HG03066 (cell line): ENCODE measurements around the gene SORL1-AS1.

ENCODE experiments used
- ATAC-seq: cut with Tn5 transposase; IDR thresholded peaks from one replicate; pipeline ENCODE4 v1.9.1; 2021; ENCODE audit warnings: low read depth; ENCODE audit not compliant: unreplicated experiment

SORL1-AS1 gene

DNA sequence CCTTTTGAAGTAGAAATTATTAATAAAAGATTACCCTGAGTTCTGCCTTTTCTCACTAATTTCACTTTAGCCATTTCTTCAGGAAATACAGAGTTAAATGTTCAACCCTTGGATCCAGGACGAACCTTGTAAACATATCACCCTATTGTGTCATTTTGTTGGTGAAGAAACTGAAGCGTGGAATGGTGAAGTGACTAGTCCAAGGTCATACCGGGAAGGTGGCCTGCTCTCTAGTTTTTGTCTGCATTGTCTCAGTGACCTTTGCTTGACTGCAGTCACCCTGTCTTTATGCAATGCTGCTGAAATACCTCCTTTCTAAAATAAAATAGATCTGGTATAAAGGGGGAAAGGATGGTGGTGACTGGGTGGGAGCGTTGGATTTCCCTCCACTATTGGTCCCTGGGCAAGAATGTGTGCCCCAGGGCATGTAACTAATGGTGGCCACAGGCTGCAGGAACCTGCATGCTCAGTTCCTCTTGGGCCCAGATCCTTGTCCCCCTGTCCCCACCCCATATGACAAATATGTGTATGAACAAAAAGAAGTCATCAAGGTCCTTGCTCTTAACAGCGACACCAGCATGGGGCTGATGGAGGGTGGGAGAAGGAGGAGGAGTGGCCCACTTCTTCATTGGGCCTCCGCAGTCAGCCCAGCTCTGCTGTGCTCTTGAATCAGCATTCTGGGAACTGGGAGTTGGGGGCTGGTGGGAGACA is 977 bp upstream of the SORL1-AS1 start:
- ATAC-seq = no peak

DNA sequence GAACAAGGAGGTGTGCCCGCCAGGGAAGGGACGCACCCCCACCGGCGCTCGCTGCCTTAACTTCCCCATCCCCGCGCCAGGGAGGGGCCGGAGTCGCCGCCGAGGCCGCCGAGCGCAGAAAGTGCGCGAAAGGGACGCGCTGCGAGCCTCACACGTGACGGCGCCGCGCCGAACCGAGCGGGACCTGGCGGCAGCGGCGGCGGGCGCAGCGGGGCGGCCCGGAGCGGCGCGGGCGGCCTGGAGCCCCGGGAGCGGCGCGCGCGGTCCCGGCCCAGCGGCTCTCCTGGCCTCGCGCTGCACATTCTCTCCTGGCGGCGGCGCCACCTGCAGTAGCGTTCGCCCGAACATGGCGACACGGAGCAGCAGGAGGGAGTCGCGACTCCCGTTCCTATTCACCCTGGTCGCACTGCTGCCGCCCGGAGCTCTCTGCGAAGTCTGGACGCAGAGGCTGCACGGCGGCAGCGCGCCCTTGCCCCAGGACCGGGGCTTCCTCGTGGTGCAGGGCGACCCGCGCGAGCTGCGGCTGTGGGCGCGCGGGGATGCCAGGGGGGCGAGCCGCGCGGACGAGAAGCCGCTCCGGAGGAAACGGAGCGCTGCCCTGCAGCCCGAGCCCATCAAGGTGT is 670 bp downstream of the SORL1-AS1 start, which contains the start of gene SORL1:
Gene SORL1, plus strand, starts transcription at position 329 of the 623 bp plus-strand sequence. Its CDS starts 18 bp downstream, at position 347.
- ATAC-seq = peak; percentile 42

DNA sequence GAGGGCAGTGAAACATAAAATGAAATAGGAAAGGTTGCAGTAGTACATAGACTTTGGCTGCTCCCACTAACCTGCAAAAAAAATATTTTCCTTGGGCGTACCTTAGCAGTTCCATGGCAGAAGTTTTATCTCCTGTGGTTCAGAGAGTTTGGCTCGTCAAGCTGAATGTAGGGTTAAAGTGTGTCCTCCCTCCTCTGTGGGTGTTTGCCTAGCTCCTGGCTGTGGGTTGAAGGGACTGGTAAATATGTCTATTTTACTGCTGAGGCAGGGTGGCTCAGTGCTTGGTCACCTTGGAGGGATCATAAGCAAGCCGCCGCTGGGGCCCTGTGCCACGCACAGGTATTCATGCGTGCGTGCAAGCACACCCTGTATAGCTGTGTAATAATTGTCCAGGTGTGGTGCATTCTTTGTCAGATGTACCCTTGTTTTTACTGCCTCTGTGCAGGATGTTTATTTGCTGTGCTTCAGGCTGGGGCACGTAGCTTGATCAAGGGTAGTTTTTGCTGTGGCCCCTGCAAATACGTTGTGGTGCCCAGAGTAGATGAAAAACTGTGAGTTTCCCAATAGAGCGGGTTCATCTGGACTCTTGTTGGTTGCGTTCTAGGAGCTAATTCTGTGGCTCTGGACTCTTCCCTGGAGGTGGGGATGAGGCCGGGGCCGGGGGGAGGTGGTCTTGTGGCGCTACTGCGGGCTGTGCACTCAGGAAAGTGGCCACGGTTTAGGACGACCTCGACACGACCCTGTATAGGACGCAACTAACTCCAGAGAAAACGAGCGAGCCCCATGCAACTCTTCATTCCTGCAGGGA is 1.4 kb downstream of the SORL1-AS1 start:
- ATAC-seq = peak; percentile 5

DNA sequence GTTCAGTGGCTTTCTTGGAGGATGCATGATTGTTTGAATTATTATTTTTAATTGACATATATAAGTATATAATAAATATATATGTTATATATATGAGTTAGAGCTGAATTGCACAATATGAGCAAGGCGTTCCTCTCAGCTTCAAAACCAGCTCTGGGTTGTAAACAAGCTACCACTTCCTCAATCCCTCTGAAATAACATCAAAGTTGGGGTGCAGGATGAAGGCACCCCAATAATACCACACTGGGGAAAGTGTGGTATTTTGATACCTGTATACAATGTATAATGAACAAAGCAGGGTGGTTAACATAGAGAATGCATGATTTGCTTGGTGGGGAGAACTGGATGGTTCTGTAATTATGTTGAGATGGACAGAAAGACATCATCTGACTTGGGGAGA is 2.4 kb downstream of the SORL1-AS1 start:
- ATAC-seq = no peak

DNA sequence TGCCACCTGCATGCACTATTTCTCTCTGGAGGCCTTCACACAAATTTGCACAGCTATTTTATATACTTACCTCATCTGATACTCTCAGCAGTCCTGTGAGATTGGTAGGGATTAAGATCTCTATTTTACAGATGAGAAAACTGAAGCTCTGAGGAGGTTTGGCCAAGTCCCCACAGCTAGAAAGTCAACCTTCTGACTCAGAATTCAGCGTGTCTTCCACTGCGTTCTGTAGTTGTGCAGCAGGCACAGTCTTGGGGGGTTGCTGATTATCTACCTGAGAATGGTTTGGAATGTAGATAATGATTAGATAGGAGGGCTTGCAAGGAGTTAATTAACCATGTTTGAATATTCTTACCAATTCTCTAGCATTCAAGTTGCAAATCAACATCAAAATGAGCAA is 3.1 kb downstream of the SORL1-AS1 start:
- no peak for ATAC-seq

DNA sequence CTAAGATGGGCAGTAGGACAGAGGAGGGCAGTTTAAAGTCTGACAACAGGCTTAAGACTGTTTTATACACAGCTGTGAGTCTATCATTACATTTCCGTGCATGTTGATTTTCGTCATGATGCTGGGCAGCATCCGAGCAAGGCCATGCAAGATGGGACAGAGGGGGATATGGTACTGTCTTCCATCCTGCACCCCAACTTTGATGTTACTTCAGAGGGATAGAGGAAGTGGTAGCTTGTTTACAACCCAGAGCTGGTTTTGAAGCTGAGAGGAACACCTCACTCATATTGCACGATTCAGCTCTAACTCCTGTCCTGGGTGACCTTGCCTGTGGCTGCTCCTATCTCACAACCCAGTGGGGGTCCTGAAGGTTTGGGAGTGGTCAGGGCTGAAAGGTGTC is 3.6 kb downstream of the SORL1-AS1 start:
- no peak for ATAC-seq

DNA sequence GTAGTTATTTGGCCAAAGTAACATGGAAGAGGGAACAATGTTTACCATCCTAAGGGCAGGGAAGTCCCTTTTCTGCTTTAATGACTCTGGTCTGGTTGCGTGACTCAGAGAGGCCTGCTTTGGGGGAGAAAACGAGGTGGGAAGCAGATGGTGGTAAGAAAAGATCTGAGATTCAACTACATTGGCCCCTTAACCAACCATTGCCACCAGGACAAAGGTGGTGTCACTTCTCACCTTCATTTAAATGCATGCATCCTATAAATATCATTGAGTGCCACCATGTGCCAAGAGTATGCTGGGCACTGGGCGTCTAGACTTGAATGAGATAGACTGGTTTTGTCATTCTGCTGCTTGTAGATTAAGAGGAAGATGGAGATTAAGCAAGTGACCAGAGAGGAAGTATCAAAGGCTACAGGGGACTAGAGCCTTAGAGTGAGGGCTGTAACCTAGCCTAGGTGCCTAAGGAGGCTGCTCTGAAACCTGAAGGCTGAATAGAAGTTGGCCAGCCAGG is 4.3 kb downstream of the SORL1-AS1 start:
- no peak for ATAC-seq

DNA sequence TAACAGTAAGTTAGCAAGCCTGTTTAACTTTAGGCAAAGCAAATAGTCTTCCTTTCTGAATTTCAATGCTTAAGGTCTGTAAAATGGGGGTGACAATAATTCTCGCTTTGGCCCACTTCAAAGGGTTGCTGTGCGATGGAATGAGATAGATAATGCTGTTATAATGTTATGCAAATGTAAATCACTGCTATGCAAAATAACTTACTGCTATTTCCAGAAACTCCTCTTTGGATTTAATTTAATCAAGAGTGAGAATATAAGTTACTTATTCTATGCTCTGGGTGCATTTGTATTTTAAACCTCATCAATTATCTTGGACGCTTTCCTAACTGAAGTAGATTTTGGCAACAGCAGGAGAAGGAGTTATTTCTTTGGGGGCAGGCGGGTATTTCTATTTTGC is 4.8 kb downstream of the SORL1-AS1 start:
- ATAC-seq = no peak

DNA sequence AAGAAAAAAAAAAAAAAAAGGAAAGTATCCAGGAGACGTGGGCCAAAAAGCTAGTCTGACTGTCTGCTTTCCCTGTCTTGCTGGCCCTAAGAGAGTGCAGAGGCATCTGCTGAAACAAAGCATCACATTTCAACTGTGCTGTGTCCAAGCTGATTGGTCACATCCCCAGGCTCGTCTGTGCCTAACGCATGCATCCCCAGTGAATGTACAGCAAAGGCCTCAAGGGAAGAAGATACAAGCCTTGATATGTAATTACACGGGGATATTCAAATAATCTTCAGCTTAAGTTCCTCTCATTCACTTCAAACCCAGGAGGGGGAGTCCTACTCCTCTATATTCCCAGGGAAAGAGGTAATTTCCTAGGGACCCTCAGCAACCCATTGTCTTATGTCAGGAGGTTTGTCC is 6.0 kb downstream of the SORL1-AS1 start:
- no peak for ATAC-seq

DNA sequence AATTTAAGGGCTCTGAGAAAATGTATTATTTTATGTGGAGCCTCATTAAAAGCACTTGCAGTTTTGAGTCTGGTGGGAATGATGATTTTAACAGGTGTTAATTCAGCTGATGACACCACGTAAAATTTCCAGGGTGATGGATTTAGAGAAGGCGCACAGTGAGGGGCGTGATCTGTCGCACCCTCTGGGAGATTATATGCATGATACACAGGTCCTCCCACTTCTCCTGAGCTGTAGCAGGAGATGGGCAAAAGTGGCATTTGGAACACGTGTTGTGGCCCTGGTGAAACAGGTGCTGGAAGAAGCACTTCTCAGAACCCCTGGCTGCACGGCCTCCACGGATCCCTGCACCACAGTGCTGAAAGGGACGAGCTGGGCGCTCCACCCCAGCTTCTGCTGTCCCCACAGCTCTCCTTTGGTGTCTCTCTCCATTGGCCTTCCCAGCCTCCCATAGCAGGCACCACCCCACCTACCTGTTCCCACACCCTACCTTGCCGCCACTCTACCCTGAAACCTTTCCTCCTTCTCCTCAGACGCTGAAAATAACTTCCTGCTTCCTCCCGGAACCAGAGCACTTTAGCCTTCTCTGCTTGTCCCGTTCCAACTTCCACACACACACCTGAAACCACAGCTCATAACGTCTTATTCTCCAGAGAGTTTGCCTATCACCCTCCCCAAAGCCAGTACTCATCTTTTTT is 7.5 kb downstream of the SORL1-AS1 start:
- ATAC-seq = peak; percentile 4

DNA sequence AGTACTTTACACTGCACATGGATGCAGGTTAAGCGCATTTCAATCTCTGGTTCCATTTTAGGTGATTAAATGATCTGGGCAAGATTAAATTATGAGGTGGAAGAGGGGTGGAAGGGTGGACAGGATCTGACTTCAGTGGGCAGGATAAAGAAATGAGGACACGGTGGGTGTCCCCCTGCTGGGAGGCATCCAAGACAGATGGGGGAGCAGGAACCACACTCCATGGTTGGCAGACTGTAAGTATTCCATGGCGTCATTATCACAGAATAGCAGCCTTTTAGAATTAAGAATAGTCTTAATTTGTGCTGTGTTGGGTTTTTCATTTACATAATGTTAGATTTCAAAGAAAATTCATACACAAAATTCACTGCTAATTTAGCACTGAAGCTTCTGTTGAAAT is 8.2 kb downstream of the SORL1-AS1 start:
- ATAC-seq = no peak

DNA sequence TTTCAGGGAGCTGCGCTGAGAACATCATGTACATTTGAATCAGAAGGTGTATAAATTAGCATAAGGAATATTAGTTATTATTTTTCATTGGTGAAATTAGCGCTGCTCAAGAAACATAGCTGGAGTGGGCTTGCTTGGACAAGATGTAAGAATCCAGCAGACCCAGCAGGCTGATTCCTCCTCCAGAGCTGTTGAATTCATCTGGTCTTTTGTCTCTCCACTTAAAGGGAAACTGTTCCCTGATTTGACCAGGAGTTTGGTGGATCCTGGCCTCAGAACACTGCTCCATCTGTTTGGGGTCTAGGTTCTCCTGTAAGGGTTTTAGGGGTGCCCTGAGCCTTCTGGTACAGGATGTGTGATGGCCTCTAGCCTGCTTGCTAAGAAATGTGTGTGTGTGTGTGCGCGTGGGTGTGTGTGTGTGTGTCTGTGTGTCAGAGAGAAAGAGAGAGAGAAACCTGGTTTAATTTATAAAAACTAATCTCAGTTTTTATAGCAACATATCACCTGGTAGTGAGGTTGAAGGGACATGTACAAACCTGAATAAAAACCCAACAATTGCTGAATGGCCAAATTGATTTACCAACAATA is 9.0 kb downstream of the SORL1-AS1 start:
- ATAC-seq = no peak

DNA sequence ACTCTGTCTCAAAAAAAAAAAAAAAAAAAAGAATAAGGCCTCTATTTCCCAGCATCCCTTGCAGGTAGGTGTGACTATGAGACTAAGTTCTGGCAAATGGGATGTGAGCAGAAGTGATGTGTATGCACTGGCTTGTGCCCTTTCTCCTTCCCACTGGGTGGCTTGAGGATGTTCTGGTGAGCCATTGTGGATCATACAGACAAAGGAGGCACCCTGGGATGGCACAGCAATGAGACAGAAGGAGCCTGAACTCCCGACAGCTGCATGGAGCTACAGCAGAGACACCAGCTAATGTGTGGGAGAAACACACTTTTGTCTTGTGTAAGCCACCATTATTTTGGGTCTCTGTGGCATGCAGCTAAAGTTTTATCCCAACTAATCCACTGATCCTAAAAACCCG is 11.2 kb downstream of the SORL1-AS1 start:
- no peak for ATAC-seq

DNA sequence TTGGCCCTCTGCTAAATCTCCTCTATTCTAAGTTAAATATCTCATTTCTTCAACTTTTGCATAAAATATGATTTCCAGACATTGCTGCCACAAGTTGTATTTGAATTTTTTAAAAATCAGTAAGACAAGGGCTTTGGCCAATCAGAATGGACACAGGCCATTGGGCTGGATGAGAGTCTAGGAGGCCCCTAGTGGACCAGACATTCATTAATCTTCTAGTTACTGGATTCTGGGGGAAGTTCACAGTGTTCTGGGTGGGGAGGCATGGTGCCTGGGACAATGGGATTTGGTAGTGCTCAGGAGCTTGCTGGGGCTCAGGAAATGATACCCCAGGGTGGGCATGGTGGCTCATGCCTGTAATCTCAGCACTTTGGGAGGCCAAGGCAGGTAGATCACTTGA is 13.0 kb downstream of the SORL1-AS1 start:
- ATAC-seq = no peak

DNA sequence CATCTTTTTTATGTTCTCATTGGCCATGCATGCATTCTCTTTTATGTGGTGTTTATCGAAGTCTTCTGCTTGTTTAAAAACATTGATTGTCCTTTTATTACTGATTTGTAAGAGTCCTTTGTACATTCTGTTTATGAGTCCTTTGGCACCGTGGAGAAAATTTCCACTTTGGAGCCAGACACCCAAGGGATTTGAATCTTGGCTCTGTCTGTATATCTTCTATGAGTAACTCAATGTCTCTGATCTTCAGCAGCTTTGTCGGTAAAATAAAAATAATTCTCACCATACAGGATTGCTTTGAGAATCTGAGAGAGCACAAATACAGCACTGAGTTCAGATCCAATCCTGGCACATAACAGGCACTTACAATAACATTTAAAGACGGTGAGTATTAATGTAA is 13.4 kb downstream of the SORL1-AS1 start:
- ATAC-seq = no peak

DNA sequence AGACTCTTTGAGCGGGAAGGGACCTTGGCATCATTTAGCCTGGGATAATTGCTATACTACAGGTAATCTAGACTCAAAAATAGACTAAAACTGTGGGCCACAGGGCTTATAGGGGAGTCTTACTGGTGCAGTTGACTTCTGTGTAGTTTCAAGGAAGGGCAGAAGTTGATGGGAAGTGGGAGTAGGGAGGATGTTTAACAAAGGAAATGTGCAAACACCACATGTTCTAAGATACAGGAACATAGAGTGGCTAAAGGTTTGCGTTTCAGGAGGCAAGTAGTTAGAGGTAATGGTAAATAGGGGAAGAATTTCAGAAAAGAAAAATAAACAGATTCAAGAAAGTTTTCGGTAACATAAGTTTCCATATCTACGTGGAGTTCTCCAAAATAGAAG is 15.1 kb downstream of the SORL1-AS1 start:
- ATAC-seq = no peak

DNA sequence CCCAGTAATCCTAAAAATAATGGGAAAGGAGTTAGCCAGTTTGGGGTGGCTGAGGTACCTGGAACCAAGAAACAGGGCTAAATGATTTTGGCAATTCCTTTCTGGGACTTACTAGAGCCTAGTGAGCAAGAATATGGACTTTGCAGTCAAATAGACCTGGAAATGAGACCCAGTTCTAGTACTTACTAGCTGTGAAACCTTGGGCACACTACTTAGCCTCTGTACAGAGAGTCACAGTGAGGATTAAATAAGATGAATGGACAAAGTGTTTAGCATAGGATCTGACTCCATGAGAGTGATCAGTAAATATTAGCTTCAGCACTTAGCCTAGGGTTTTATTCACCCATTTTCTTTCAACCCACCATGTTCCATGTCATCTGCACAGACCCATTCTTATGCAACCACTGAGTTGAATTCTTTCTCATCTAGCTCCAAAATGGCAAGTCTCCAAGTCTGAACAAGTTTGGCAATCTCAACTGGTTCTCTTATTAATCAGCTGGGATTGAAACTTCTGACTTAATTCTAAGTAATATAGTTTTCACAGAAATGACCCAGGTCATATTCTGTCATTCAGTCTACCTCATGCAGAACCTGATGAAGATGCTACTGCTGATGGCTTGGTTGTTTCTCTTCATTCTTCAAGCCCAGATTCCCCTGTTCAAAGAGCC is 15.6 kb downstream of the SORL1-AS1 start:
- no peak for ATAC-seq

DNA sequence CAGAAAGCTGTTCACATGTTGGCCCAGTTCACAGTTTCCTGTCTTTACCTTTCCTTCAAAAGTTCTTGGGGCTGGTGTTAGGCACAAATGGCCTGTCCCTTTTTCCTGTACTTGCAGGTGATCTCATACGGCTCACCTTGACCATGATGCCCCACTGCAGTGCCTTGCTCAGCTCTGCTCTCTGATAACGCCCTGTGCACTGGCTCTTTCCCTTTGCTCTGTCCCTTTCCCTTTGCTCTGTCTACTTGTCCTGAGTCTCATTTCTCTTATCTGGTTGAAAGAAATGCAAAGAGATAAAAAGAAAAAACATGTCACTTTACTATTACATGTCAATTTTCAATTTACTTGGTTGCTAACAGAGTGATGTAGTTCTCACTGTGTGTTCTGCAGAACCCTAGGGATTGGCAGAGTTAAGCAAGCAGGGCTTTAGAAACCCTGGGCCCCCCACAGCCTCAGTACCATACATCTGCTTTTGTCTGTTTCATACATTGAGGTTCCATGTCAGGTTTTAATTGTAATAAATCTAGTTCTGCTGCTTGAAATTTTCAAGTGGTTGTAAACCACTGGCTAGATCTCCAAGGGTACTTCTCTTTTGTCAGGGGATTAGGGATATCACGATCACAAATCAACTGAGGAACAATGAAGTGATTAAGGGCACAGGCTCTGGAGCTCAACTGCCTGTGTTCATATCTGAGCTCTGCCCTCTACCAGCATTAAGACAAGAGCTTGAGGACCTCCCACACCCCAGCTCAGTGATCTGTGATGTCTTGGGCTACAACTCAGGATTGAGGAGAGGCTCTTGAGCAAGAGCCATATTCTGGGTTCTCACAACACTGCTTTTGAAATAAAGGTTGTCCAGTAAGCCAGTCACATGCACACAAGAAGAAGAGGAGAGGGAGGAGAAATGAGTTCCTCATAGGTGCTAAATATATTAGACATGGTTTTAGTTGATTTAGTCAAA is 16.9 kb downstream of the SORL1-AS1 start:
- no peak for ATAC-seq

DNA sequence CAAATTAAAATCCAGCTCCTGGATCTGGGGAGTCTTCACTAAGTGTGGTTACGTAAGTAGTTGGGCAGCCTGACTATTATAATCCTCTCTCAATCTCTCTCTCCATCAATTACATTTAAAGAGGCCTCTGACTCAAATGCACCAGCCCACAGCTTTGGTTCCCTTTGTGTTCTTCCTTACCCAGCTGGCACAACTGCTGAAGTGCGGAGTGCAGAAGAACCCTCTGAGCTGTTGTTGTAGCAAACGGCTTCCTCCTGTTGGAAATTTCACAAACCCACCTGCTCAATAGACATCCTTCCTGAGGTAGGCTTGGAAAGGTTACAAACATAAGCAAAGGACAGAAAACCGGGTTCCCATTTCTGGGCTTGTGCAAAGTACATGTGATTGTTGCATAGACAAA is 17.6 kb downstream of the SORL1-AS1 start:
- ATAC-seq = no peak
